ENCODE data around the gene PFKFB4. TPM values are rescaled to one million over a fixed set of nuclear protein-coding genes. Genes with fewer than 3 reads are reported as not detected.
A peak's percentile ranks its signal among the peaks of the same experiment; 100 is the strongest.

PFKFB4 gene
- total and polyA plus RNA-seq, 7 donors = 0.25 to 4.1 (median 1.1) TPM

- Histone ChIP-seq H3K27ac (no peak overlapping the region), H3K9me3 (no peaks in the 10 kb centered on the region), H3K36me3 (ENCODE audit: insufficient read depth in 1 of 2, low read depth in 1 of 2) (no peaks in the 10 kb centered on the region), H3K4me1 (peaks cover 10% of the 10 kb centered on the region), H3K4me3 (no peak overlapping the region), H3K27me3 (ENCODE audit: insufficient read depth in 3 of 3, low read length in 2 of 3) (no peaks in the 10 kb centered on the region)
- no peak for DNase-seq
- no peak for ATAC-seq
- WGBS, 3 donors = 88 to 90% (median 88%) methylated on average over 4 of the region's 4 CpGs
- TF ChIP-seq CTCF (IDR thresholded peaks at IDR 0.05) = no peak
- intact Hi-C loops (cut with DNase I) = no loop called here
Measured at GRCh38 chr3:48511551-48511950, 45.1 kb downstream of the PFKFB4 start.

GRCh38 chr3:48507256-48508061 lies 49.1 kb downstream of the PFKFB4 start:
- intact Hi-C loops (cut with DNase I) = loop anchor here (1.0 to 5.0 kb wide), 2 partner anchors 40 to 41 kb away; a partner anchor contains a TSS
- peak; percentile 56 for TF ChIP-seq CTCF (IDR thresholded peaks at IDR 0.05)
- peak; percentile 76 to 85 (median 80) for ATAC-seq
- Histone ChIP-seq H3K4me3 (no peak overlapping the region), H3K36me3 (ENCODE audit: insufficient read depth in 1 of 2, low read depth in 1 of 2) (no peaks in the 10 kb centered on the region), H3K4me1 (peaks cover 15% of the 10 kb centered on the region), H3K9me3 (no peaks in the 10 kb centered on the region), H3K27me3 (ENCODE audit: insufficient read depth in 3 of 3, low read length in 2 of 3) (no peaks in the 10 kb centered on the region), H3K27ac (peak overlapping the region; percentile 64)
- WGBS, 3 donors = 35 to 40% (median 36%) methylated on average over 10 of the region's 10 CpGs
- peak; percentile 61 to 76 for DNase-seq

- DNase-seq (no peak), ATAC-seq (no peak)
- H3K9me3 ChIP-seq = no peaks in the 10 kb centered on the region
- intact Hi-C loops (cut with DNase I) = loop anchor here (2.0 to 5.0 kb wide), 2 partner anchors 39 to 41 kb away; a partner anchor contains a TSS
- peaks cover 15% of the 10 kb centered on the region for H3K4me1 ChIP-seq
- no peaks in the 10 kb centered on the region for H3K27me3 ChIP-seq (ENCODE audit: insufficient read depth in 3 of 3, low read length in 2 of 3)
- H3K36me3 ChIP-seq (ENCODE audit: insufficient read depth in 1 of 2, low read depth in 1 of 2) = no peaks in the 10 kb centered on the region
- TF ChIP-seq CTCF (IDR thresholded peaks at IDR 0.05) = no peak
- H3K27ac ChIP-seq = no peak overlapping the region
- no peak overlapping the region for H3K4me3 ChIP-seq
- 91 to 96% (median 94%) methylated on average over 5 to 6 of the region's 6 CpGs for WGBS, 3 donors
Measured at GRCh38 chr3:48505968-48506504, 50.6 kb downstream of the PFKFB4 start.

- no peaks in the 10 kb centered on the region for H3K36me3 ChIP-seq (ENCODE audit: insufficient read depth in 1 of 2, low read depth in 1 of 2)
- no peak overlapping the region for H3K4me3 ChIP-seq
- peaks cover 15% of the 10 kb centered on the region for H3K4me1 ChIP-seq
- H3K9me3 ChIP-seq = no peaks in the 10 kb centered on the region
- DNase-seq (no peak), ATAC-seq (no peak)
- no peak for TF ChIP-seq CTCF (IDR thresholded peaks at IDR 0.05)
- no peaks in the 10 kb centered on the region for H3K27me3 ChIP-seq (ENCODE audit: insufficient read depth in 3 of 3, low read length in 2 of 3)
- peak overlapping the region; percentile 72 for H3K27ac ChIP-seq
- intact Hi-C loops (cut with DNase I) = loop anchor here (2.0 to 5.0 kb wide), 2 partner anchors 38 to 40 kb away; a partner anchor contains a TSS
- 63 to 66% (median 65%) methylated on average over 2 of the region's 2 CpGs for WGBS, 3 donors
Measured at GRCh38 chr3:48505146-48505545, 51.5 kb downstream of the PFKFB4 start.

All from psoas muscle (tissue), 8 donors.